SK-N-SH (cell line): ENCODE data around the gene L3MBTL1. TPM values are rescaled to one million over a fixed set of nuclear protein-coding genes. Genes with fewer than 3 reads are reported as not detected.

Experiments
- CTCF ChIA-PET: fragments of 300-600, 350-600 bp; formaldehyde crosslinking; extraction: SDS; loops from one replicate; lab custom pipeline; 2021; lab: Yijun Ruan, JAX
- POLR2A ChIA-PET: fragments of 350-600 bp; sonication (Branson Sonifier 250); formaldehyde crosslinking; extraction: SDS; loops from one replicate; lab custom pipeline; 2020; ENCODE audit warnings: antibody characterized with exemption, inconsistent platforms; lab: Yijun Ruan, JAX
- DNase-seq: peaks from one replicate; pipeline ENCODE4 v3.0.0; 2012
- H2AFZ ChIP-seq: fragments of 200-600 bp; sonication (generic); 2 replicates; pipeline ENCODE4 v1.8.1; 2016; ENCODE audit warnings: antibody characterized with exemption, mild to moderate bottlenecking, low read depth
- H3F3A ChIP-seq: fragments of 200-600 bp; sonication (generic); replicated peaks from 2 replicates; pipeline ENCODE3; 2016; ENCODE audit warnings: antibody characterized with exemption, mild to moderate bottlenecking; ENCODE audit not compliant: insufficient read depth
- H3K27ac ChIP-seq, 2 experiments: fragments of 200-500 bp in 1 of 2; fragments of 200-600 bp in 1 of 2; sonication (Bioruptor generic) in 1 of 2; sonication (generic), shearing (Covaris generic) in 1 of 2; 2 replicates each; pipeline versions ENCODE4 v1.5.1 to v1.6.1; 2014 to 2016; ENCODE audit warnings: low read depth in 2 of 2, inconsistent platforms in 1 of 2, low read length in 1 of 2, mild to moderate bottlenecking in 1 of 2, mixed read lengths in 1 of 2
- H3K27me3 ChIP-seq: fragments of 200-600 bp; sonication (generic), shearing (Covaris generic); 2 replicates; pipeline ENCODE4 v1.6.1; 2016; ENCODE audit warnings: mixed run types; ENCODE audit not compliant: insufficient read depth
- H3K36me3 ChIP-seq, 2 experiments: fragments of 200-500 bp in 1 of 2; fragments of 200-600 bp in 1 of 2; sonication (Bioruptor generic) in 1 of 2; sonication (generic) in 1 of 2; replicated peaks in 1 of 2; 2 replicates each; pipeline versions ENCODE3 to v1.5.1; 2014 to 2016; ENCODE audit warnings: low read length in 1 of 2, mild to moderate bottlenecking in 1 of 2; ENCODE audit not compliant: insufficient read depth in 2 of 2, control insufficient read depth in 1 of 2
- H3K4me1 ChIP-seq, 2 experiments: fragments of 200-500 bp in 1 of 2; fragments of 200-600 bp in 1 of 2; sonication (Bioruptor generic) in 1 of 2; sonication (generic), shearing (Covaris generic) in 1 of 2; 2 replicates each; pipeline versions ENCODE4 v1.5.1 to v1.6.1; 2014 to 2016; ENCODE audit warnings: low read depth in 1 of 2, low read length in 1 of 2, mixed run types in 1 of 2; ENCODE audit not compliant: insufficient read depth in 2 of 2, control insufficient read depth in 1 of 2
- H3K4me2 ChIP-seq: fragments of 200-600 bp; sonication (generic), shearing (Covaris generic); 2 replicates; pipeline ENCODE4 v1.6.1; 2017; ENCODE audit warnings: mixed run types
- H3K4me3 ChIP-seq, 2 experiments: fragments of 200-500 bp in 1 of 2; fragments of 200-600 bp in 1 of 2; sonication (Bioruptor generic) in 1 of 2; sonication (generic), shearing (Covaris generic) in 1 of 2; 2 replicates each; pipeline versions ENCODE4 v1.5.1 to v1.8.1; 2014 to 2016; ENCODE audit warnings: low read depth in 2 of 2, inconsistent platforms in 1 of 2, low read length in 1 of 2, mild to moderate bottlenecking in 1 of 2, mixed read lengths in 1 of 2, moderate library complexity in 1 of 2
- H3K79me2 ChIP-seq: fragments of 200-600 bp; sonication (generic); 2 replicates; pipeline ENCODE4 v1.8.1; 2017; ENCODE audit warnings: mild to moderate bottlenecking; ENCODE audit not compliant: insufficient read depth
- H3K9ac ChIP-seq: fragments of 200-600 bp; sonication (generic); 2 replicates; pipeline ENCODE4 v1.6.1; 2017; ENCODE audit warnings: mixed run types
- H3K9me2 ChIP-seq: fragments of 200-600 bp; sonication (generic); 2 replicates; pipeline ENCODE4 v1.6.1; 2017; ENCODE audit warnings: mixed run types
- H3K9me3 ChIP-seq: fragments of 200-600 bp; sonication (generic); 2 replicates; pipeline ENCODE4 v1.6.1; 2017; ENCODE audit warnings: mixed run types, mild to moderate bottlenecking, moderate library complexity
- H4K20me1 ChIP-seq: fragments of 200-600 bp; sonication (generic); 2 replicates; pipeline ENCODE4 v1.6.1; 2017; ENCODE audit warnings: mild to moderate bottlenecking, mixed run types; ENCODE audit not compliant: insufficient read depth
- CHD2 ChIP-seq: fragments of 150-350 bp; IDR thresholded peaks from 2 replicates; pipeline ENCODE4 v1.6.1; 2018; ENCODE audit warnings: low read length; ENCODE audit not compliant: partially characterized antibody
- NRF1 ChIP-seq: IDR thresholded peaks from 2 replicates; pipeline ENCODE4 v1.6.1; 2012; ENCODE audit warnings: low read depth, mild to moderate bottlenecking, low read length
- POLR2AphosphoS5 ChIP-seq: IDR thresholded peaks from 2 replicates; pipeline ENCODE4 v1.6.1; 2012; ENCODE audit warnings: low read depth, low read length
- RAD21 ChIP-seq: IDR thresholded peaks from 2 replicates; pipeline ENCODE4 v1.6.1; 2012; ENCODE audit warnings: mild to moderate bottlenecking, low read length
- RCOR1 ChIP-seq: fragments of 150-350 bp; IDR thresholded peaks from 2 replicates; pipeline ENCODE4 v1.6.1; 2017; ENCODE audit warnings: antibody characterized with exemption, low read length
- RFX5 ChIP-seq: IDR thresholded peaks from 2 replicates; pipeline ENCODE4 v1.6.1; 2012; ENCODE audit warnings: mild to moderate bottlenecking, improper control_type of control experiment, low read length
- TAF1 ChIP-seq: IDR thresholded peaks from 2 replicates; pipeline ENCODE4 v1.6.1; 2012; ENCODE audit warnings: low read depth, mild to moderate bottlenecking, low read length, moderate library complexity, borderline replicate concordance
- TEAD4 ChIP-seq: IDR thresholded peaks from 2 replicates; pipeline ENCODE4 v1.4.0; 2012; ENCODE audit warnings: mild to moderate bottlenecking, borderline replicate concordance; ENCODE audit not compliant: insufficient read depth
- YY1 ChIP-seq: IDR thresholded peaks from 2 replicates; pipeline ENCODE4 v1.4.0; 2012; ENCODE audit warnings: low read depth, mild to moderate bottlenecking
- WGBS: methylation state at CpG from one replicate; pipeline ENCODE4 v1.1.6; 2017; ENCODE audit warnings: low lambda C conversion rate; 5-methylcytosine and 5-hydroxymethylcytosine counted together
- polyA plus RNA-seq, 3 experiments: library from polyadenylated mRNA; depleted of rRNA; stranded (reverse); fragments of >200 nt; gene quantifications; 2 replicates each; pipeline ENCODE4 v1.2.3, GENCODE V29; 2012
- TF ChIP-seq, protein P1 (sequence below): IDR thresholded peaks from 2 replicates; pipeline ENCODE4 v1.6.1; 2012; ENCODE audit warnings: mild to moderate bottlenecking, low read depth, low read length, moderate library complexity
- TF ChIP-seq, protein P2 (sequence below): fragments of 200-600 bp; sonication (generic); IDR thresholded peaks from 2 replicates; pipeline ENCODE4 v1.6.1; 2017; ENCODE audit warnings: antibody characterized with exemption, mild to moderate bottlenecking, moderate library complexity
- TF ChIP-seq, protein P3 (sequence below): IDR thresholded peaks from 2 replicates; pipeline ENCODE4 v1.4.0; 2012; ENCODE audit warnings: low read depth, borderline replicate concordance
- TF ChIP-seq, protein P4 (sequence below): fragments of 150-350 bp; IDR thresholded peaks from 2 replicates; pipeline ENCODE4 v1.6.1; 2016; ENCODE audit warnings: mild to moderate bottlenecking, low read depth, low read length

L3MBTL1 gene
- polyA plus RNA-seq, 1 of the 3 experiments (the other 2 are of a cell fraction), result 8.9 TPM

DNA sequence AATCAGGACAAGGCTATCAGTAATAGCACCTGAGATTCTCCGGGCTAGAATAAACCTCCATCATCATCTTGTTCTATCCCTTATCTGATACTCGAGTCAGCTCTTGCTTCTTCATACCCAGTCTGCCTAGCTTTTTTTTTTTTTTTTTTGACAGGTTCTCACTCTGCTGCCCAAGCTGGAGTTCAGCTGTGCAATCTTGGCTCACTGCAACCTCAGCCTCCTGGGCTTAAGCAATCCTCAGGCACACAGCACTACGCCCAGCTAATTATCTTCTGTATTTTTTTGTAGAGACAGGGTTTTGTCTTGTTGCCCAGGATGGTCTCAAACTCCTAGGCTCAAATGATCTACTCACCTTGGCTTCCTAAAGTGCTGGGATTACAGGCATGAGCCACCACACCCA is 30.3 kb upstream of the L3MBTL1 start:
- no peaks in the 10 kb centered on the region for H3K9me2 ChIP-seq
- TF ChIP-seq, protein P1, sequence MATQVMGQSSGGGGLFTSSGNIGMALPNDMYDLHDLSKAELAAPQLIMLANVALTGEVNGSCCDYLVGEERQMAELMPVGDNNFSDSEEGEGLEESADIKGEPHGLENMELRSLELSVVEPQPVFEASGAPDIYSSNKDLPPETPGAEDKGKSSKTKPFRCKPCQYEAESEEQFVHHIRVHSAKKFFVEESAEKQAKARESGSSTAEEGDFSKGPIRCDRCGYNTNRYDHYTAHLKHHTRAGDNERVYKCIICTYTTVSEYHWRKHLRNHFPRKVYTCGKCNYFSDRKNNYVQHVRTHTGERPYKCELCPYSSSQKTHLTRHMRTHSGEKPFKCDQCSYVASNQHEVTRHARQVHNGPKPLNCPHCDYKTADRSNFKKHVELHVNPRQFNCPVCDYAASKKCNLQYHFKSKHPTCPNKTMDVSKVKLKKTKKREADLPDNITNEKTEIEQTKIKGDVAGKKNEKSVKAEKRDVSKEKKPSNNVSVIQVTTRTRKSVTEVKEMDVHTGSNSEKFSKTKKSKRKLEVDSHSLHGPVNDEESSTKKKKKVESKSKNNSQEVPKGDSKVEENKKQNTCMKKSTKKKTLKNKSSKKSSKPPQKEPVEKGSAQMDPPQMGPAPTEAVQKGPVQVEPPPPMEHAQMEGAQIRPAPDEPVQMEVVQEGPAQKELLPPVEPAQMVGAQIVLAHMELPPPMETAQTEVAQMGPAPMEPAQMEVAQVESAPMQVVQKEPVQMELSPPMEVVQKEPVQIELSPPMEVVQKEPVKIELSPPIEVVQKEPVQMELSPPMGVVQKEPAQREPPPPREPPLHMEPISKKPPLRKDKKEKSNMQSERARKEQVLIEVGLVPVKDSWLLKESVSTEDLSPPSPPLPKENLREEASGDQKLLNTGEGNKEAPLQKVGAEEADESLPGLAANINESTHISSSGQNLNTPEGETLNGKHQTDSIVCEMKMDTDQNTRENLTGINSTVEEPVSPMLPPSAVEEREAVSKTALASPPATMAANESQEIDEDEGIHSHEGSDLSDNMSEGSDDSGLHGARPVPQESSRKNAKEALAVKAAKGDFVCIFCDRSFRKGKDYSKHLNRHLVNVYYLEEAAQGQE, result no peak
- TF ChIP-seq YY1 (no peak), RCOR1 (no peak), RAD21 (no peak)
- TF ChIP-seq, all 33 proteins: peak for 0
- ChIA-PET POLR2A (no interaction called here), CTCF (interaction anchor here (1.1 to 1.5 kb wide), 2 partner anchors 12 to 19 kb away, joined by 3 read pairs; no protein-coding TSS in a partner anchor)
- no peak for DNase-seq
- no peak overlapping the region for H3K9ac ChIP-seq
- H3K36me3 ChIP-seq, result no peaks in the 10 kb centered on the region
- H3K27me3 ChIP-seq, result no peaks in the 10 kb centered on the region
- H4K20me1 ChIP-seq, result no peaks in the 10 kb centered on the region
- no peaks in the 10 kb centered on the region for H3K9me3 ChIP-seq
- H3K4me3 ChIP-seq, result no peak overlapping the region
- no peak overlapping the region for H3K4me2 ChIP-seq
- 53% methylated on average over 3 of the region's 3 CpGs for WGBS
- H3K27ac ChIP-seq, result no peak overlapping the region
- H3K79me2 ChIP-seq, result no peaks in the 10 kb centered on the region
- no peaks in the 10 kb centered on the region for H3K4me1 ChIP-seq
- no peaks in the 10 kb centered on the region for H3F3A ChIP-seq
- H2AFZ ChIP-seq, result no peak overlapping the region

DNA sequence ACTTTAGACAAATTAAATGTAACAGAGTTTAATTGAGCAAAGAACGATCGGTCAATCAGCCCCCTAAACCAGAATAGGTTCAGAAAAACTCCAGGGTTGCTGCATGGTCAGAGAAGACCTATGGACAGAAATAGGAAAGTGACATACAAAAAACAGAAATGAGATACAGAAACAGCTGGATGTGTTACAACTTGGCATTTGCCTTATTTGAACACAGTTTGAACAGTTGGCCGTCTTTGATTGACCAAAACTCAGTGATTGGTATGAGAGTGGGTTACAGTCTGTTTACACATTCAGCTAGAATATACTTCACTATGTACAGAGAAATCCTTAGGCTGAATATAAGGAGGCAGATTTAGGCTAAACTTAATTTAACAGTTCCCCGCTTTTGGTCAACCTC is 29.9 kb upstream of the L3MBTL1 start:
- no peak overlapping the region for H3K4me3 ChIP-seq
- DNase-seq, result no peak
- H3F3A ChIP-seq, result no peaks in the 10 kb centered on the region
- no peak overlapping the region for H3K9ac ChIP-seq
- no peak overlapping the region for H2AFZ ChIP-seq
- H4K20me1 ChIP-seq, result no peaks in the 10 kb centered on the region
- H3K27me3 ChIP-seq, result no peaks in the 10 kb centered on the region
- no peaks in the 10 kb centered on the region for H3K9me2 ChIP-seq
- H3K4me2 ChIP-seq, result no peak overlapping the region
- no peaks in the 10 kb centered on the region for H3K36me3 ChIP-seq
- H3K27ac ChIP-seq, result no peak overlapping the region
- POLR2A ChIA-PET, result no interaction called here
- CTCF ChIA-PET, result interaction anchor here (0.7 to 1.5 kb wide), 3 partner anchors 12 to 19 kb away, joined by 3 read pairs; no protein-coding TSS in a partner anchor
- 66% methylated on average over 4 of the region's 4 CpGs for WGBS
- TF ChIP-seq POLR2AphosphoS5, result no peak
- H3K9me3 ChIP-seq, result no peaks in the 10 kb centered on the region
- no peaks in the 10 kb centered on the region for H3K79me2 ChIP-seq
- no peaks in the 10 kb centered on the region for H3K4me1 ChIP-seq

DNA sequence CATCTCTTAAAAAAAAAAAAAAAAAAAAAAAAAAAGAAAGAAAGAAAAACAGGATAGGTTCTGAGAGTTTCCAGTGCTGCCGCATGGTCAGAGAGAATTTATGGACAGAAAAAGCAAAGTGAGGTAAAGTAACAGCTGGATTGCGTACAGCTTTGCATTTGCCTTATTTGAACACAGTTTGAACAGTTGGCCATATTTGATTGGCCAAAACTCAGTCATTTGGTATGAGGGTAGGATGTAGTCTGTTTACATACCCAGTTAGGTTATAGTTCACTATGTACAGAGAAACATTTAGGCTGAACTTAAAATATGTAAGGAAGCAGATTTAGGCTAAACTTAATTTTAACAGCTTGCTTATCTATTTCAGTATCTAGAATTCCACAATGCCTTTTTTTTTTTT is 17.5 kb upstream of the L3MBTL1 start:
- Histone ChIP-seq H3K4me2 (no peak overlapping the region), H3K36me3 (no peaks in the 10 kb centered on the region), H3K9me3 (no peaks in the 10 kb centered on the region), H3K9me2 (no peaks in the 10 kb centered on the region), H3K27me3 (no peaks in the 10 kb centered on the region), H3K79me2 (no peaks in the 10 kb centered on the region), H3K4me3 (no peak overlapping the region), H3F3A (no peaks in the 10 kb centered on the region), H3K4me1 (no peaks in the 10 kb centered on the region), H3K27ac (no peak overlapping the region), H4K20me1 (no peaks in the 10 kb centered on the region), H2AFZ (no peak overlapping the region), H3K9ac (no peak overlapping the region)
- TF ChIP-seq CHD2 (no peak), TAF1 (no peak), RFX5 (no peak), NRF1 (no peak), YY1 (no peak), TEAD4 (no peak)
- TF ChIP-seq, protein P2, sequence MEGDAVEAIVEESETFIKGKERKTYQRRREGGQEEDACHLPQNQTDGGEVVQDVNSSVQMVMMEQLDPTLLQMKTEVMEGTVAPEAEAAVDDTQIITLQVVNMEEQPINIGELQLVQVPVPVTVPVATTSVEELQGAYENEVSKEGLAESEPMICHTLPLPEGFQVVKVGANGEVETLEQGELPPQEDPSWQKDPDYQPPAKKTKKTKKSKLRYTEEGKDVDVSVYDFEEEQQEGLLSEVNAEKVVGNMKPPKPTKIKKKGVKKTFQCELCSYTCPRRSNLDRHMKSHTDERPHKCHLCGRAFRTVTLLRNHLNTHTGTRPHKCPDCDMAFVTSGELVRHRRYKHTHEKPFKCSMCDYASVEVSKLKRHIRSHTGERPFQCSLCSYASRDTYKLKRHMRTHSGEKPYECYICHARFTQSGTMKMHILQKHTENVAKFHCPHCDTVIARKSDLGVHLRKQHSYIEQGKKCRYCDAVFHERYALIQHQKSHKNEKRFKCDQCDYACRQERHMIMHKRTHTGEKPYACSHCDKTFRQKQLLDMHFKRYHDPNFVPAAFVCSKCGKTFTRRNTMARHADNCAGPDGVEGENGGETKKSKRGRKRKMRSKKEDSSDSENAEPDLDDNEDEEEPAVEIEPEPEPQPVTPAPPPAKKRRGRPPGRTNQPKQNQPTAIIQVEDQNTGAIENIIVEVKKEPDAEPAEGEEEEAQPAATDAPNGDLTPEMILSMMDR, result no peak
- TF ChIP-seq, protein P3, sequence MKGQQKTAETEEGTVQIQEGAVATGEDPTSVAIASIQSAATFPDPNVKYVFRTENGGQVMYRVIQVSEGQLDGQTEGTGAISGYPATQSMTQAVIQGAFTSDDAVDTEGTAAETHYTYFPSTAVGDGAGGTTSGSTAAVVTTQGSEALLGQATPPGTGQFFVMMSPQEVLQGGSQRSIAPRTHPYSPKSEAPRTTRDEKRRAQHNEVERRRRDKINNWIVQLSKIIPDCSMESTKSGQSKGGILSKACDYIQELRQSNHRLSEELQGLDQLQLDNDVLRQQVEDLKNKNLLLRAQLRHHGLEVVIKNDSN, result no peak
- TF ChIP-seq, protein P4, sequence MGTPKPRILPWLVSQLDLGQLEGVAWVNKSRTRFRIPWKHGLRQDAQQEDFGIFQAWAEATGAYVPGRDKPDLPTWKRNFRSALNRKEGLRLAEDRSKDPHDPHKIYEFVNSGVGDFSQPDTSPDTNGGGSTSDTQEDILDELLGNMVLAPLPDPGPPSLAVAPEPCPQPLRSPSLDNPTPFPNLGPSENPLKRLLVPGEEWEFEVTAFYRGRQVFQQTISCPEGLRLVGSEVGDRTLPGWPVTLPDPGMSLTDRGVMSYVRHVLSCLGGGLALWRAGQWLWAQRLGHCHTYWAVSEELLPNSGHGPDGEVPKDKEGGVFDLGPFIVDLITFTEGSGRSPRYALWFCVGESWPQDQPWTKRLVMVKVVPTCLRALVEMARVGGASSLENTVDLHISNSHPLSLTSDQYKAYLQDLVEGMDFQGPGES, result no peak
- 87% methylated on average over 2 of the region's 2 CpGs for WGBS
- no peak for DNase-seq
- ChIA-PET CTCF (interaction anchor here (1.1 to 1.7 kb wide), 2 partner anchors 12 to 15 kb away, joined by 3 to 4 read pairs; no protein-coding TSS in a partner anchor), POLR2A (no interaction called here)
